GM12878 (cell line): Measurements from ENCODE around the gene PAPOLA. TPM values are rescaled to one million over a fixed set of nuclear protein-coding genes. Genes with fewer than 3 reads are reported as not detected.
A peak's percentile ranks its signal among the peaks of the same experiment; 100 is the strongest.

ENCODE experiments used
- ATAC-seq: fragments of 200-7000 bp; cut with Tn5 transposase; 3 replicates; pipeline ENCODE4 v1.9.1; 2020; ENCODE audit warnings: mild to moderate bottlenecking, moderate library complexity
- BruUV-seq: library from RNA; stranded (reverse); fragments of 400-500 nt; replicated peaks from 2 replicates; lab custom pipeline; 2021; lab: Mats Ljungman, UMichigan
- CTCF ChIA-PET: fragments of 300-600 bp; sonication (Branson Sonifier 250); formaldehyde crosslinking; extraction: SDS; loops from one replicate; lab custom pipeline; 2021; ENCODE audit warnings: inconsistent platforms; lab: Yijun Ruan, JAX
- POLR2A ChIA-PET: fragments of 350-600 bp; formaldehyde crosslinking; extraction: SDS; loops from one replicate; lab custom pipeline; 2021; ENCODE audit warnings: inconsistent platforms; lab: Charles Lee
- RAD21 ChIA-PET: fragments of 300-600 bp; sonication (Branson Sonifier 250); formaldehyde crosslinking; loops from one replicate; lab custom pipeline; 2023; ENCODE audit warnings: antibody characterized with exemption; ENCODE audit not compliant: unreplicated experiment; lab: Charles Lee
- SMC1A ChIA-PET: fragments of 300-600 bp; sonication (Branson Sonifier 250); formaldehyde crosslinking; loops from one replicate; lab custom pipeline; 2023; ENCODE audit not compliant: unreplicated experiment, uncharacterized antibody; lab: Charles Lee
- DNase-seq: peaks from one replicate; pipeline ENCODE4 v3.0.0-alpha.2; 2011; ENCODE audit warnings: low read depth, low spot score
- FAIRE-seq: peaks from 3 replicates; lab custom pipeline; 2011; peaks lifted over from hg19 to GRCh38; lab: Jason Lieb, UNC
- H2AFZ ChIP-seq: 2 replicates; pipeline ENCODE4 v1.6.0; 2011; ENCODE audit warnings: low read depth, low read length, control low read depth; ENCODE audit not compliant: control insufficient read depth
- H3K27ac ChIP-seq: 2 replicates; pipeline ENCODE4 v1.5.1; 2011; ENCODE audit warnings: control low read depth; ENCODE audit not compliant: control insufficient read depth, insufficient read depth
- H3K27me3 ChIP-seq, 2 experiments: replicated peaks in 1 of 2; 2 replicates each; pipeline versions ENCODE4 v1.6.0 to v1.6.1; 2011; ENCODE audit warnings: low read length in 1 of 2; ENCODE audit not compliant: control insufficient read depth in 2 of 2, insufficient read depth in 2 of 2
- H3K36me3 ChIP-seq, 2 experiments: 2 replicates each; pipeline ENCODE4 v1.5.1; 2011; ENCODE audit warnings: low read length in 1 of 2; ENCODE audit not compliant: control insufficient read depth in 2 of 2, insufficient read depth in 2 of 2
- H3K4me1 ChIP-seq: 2 replicates; pipeline ENCODE4 v1.6.1; 2011; ENCODE audit warnings: mild to moderate bottlenecking, low read length, moderate library complexity, mixed read lengths; ENCODE audit not compliant: control insufficient read depth, insufficient read depth
- H3K4me2 ChIP-seq: 2 replicates; pipeline ENCODE4 v1.6.0; 2011; ENCODE audit warnings: control low read depth; ENCODE audit not compliant: control insufficient read depth, insufficient read depth
- H3K4me3 ChIP-seq: fragments of 200-600 bp; sonication (generic); 2 replicates; pipeline ENCODE4 v1.5.1; 2016
- H3K79me2 ChIP-seq: 2 replicates; pipeline ENCODE4 v1.6.0; 2011; ENCODE audit warnings: low read length; ENCODE audit not compliant: control insufficient read depth, insufficient read depth
- H3K9ac ChIP-seq: 2 replicates; pipeline ENCODE4 v1.8.0; 2011; ENCODE audit warnings: low read length, control low read depth, mixed read lengths; ENCODE audit not compliant: control insufficient read depth, insufficient read depth
- H3K9me3 ChIP-seq: replicated peaks from 3 replicates; pipeline ENCODE4 v1.5.1; 2011; ENCODE audit warnings: mild to moderate bottlenecking, low read length; ENCODE audit not compliant: control insufficient read depth, insufficient read depth
- H4K20me1 ChIP-seq: 2 replicates; pipeline ENCODE4 v1.6.0; 2011; ENCODE audit not compliant: control insufficient read depth, insufficient read depth
- CREM ChIP-seq: IDR thresholded peaks from 2 replicates; pipeline ENCODE4 v1.6.1; 2014; ENCODE audit warnings: antibody characterized with exemption, low read depth
- KAT2A ChIP-seq: conservative IDR thresholded peaks from 2 replicates; pipeline ENCODE4 v1.6.1; 2011; ENCODE audit warnings: low read depth, low read length; ENCODE audit not compliant: control insufficient read depth
- KDM1A ChIP-seq: fragments of 200-600 bp; sonication (generic); IDR thresholded peaks from 2 replicates; pipeline ENCODE4 v1.6.1; 2016; ENCODE audit warnings: borderline replicate concordance
- NKRF ChIP-seq: fragments of 450-650 bp; conservative IDR thresholded peaks from 2 replicates; pipeline ENCODE4 v1.6.1; 2017; ENCODE audit warnings: mild to moderate bottlenecking, moderate library complexity
- NR2C1 ChIP-seq: fragments of 450-650 bp; IDR thresholded peaks from 2 replicates; pipeline ENCODE4 v1.6.1; 2017; ENCODE audit warnings: antibody characterized with exemption, mild to moderate bottlenecking, moderate library complexity
- NR2F1 ChIP-seq: fragments of 450-650 bp; conservative IDR thresholded peaks from 2 replicates; pipeline ENCODE4 v1.6.1; 2017; ENCODE audit warnings: mild to moderate bottlenecking
- NRF1 ChIP-seq: conservative IDR thresholded peaks from 2 replicates; pipeline ENCODE4 v1.6.1; 2011; ENCODE audit warnings: mild to moderate bottlenecking, low read depth, low read length, improper control_type of control experiment
- SMAD1 ChIP-seq: fragments of 450-650 bp; IDR thresholded peaks from 2 replicates; pipeline ENCODE4 v1.6.1; 2018; ENCODE audit warnings: mild to moderate bottlenecking, low read depth; ENCODE audit not compliant: partially characterized antibody
- WRNIP1 ChIP-seq: IDR thresholded peaks from 2 replicates; pipeline ENCODE4 v1.6.1; 2011; ENCODE audit warnings: low read depth, low read length, improper control_type of control experiment, borderline replicate concordance
- WGBS: methylation state at CpG from one replicate; pipeline ENCODE4 v1.1.6; 2016; ENCODE audit warnings: low lambda C conversion rate; ENCODE audit not compliant: insufficient replicate concordance, insufficient coverage; ENCODE audit errors: missing lambda C conversion rate; 5-methylcytosine and 5-hydroxymethylcytosine counted together
- in situ Hi-C: fragments of 300-500 bp; cut with MboI; formaldehyde crosslinking; loops from 9 replicates; pipeline ENCODE4 v1.14.3; 2018; ENCODE audit warnings: mixed read lengths
- intact Hi-C: fragments of 100-400 bp; cut with micrococcal nuclease; formaldehyde crosslinking; loops from one replicate; pipeline ENCODE4 v1.14.2; 2022; ENCODE audit not compliant: unreplicated experiment
- polyA plus RNA-seq, 11 experiments: library from polyadenylated mRNA; depleted of rRNA in 4 of 11; unstranded in 6 of 11; stranded (reverse) in 5 of 11; fragments of >200 nt; fragmentation: Nextera tagmentation in 4 of 11; fragmentation: Illumina TruSeq in 1 of 11; extraction: Ambion mirVana in 4 of 11; extraction: Trizol in 1 of 11; gene quantifications; 1 replicate in 1 of 11; 2 replicates in 10 of 11; pipeline versions ENCODE4 v1.2.1 to v1.2.3, GENCODE V29; 2011 to 2016; ENCODE audit warnings: inconsistent platforms in 2 of 11, missing spikeins in 2 of 11, low read depth in 1 of 11
- total RNA-seq, 4 experiments: library from RNA; depleted of rRNA in 3 of 4; stranded (reverse); fragments of >200 nt in 3 of 4; fragmentation: Illumina TruSeq in 1 of 4; extraction: Trizol in 1 of 4; gene quantifications; 2 replicates each; pipeline versions ENCODE4 v1.2.1 to v1.2.3, GENCODE V29; 2013 to 2021
- TF ChIP-seq, protein P1 (sequence below): fragments of 450-650 bp; IDR thresholded peaks from 2 replicates; pipeline ENCODE4 v1.6.1; 2017; ENCODE audit warnings: mild to moderate bottlenecking, low read depth, inconsistent platforms; ENCODE audit not compliant: poor library complexity, severe bottlenecking

The PAPOLA gene
- total and polyA plus RNA-seq, 10 of the 15 experiments (the other 5 are each of a cell fraction or from before 2014, with no cell fraction given), result 46.0 to 185 (median 114) TPM

GRCh38 chr14:96592591-96593386 is 90.6 kb downstream of the PAPOLA start:
- ChIA-PET CTCF (no interaction called here), RAD21 (no interaction called here), SMC1A (no interaction called here), POLR2A (no interaction called here)
- no TSS peak for BruUV-seq
- Histone ChIP-seq H3K27me3 (peaks cover 0 to 2% of the 10 kb centered on the region in 2 experiments; a peak in 1 of 4 replicates), H3K9me3 (no peaks in the 10 kb centered on the region), H4K20me1 (no peaks in the 10 kb centered on the region), H3K79me2 (no peaks in the 10 kb centered on the region), H3K27ac (no peak overlapping the region), H3K4me1 (no peaks in the 10 kb centered on the region), H3K4me2 (peak overlapping the region; percentile 90), H3K4me3 (peak overlapping the region; percentile 74), H3K36me3 (no peaks in the 10 kb centered on the region), H2AFZ (peak overlapping the region; percentile 89), H3K9ac (no peak overlapping the region)
- WGBS, result 16% methylated on average over 51 of the region's 54 CpGs
- intact Hi-C loops, result no loop called here
- FAIRE-seq (peak; percentile 38), ATAC-seq (peak; percentile 92), DNase-seq (no peak)
- 0 out of 2 replicates have a peak, but pooled peaks have one; percentile 24 for TF ChIP-seq NR2F1
- TF ChIP-seq CREM, result no peak
- peak; percentile 70 for TF ChIP-seq NRF1
- in situ Hi-C loops, result no loop called here

DNA sequence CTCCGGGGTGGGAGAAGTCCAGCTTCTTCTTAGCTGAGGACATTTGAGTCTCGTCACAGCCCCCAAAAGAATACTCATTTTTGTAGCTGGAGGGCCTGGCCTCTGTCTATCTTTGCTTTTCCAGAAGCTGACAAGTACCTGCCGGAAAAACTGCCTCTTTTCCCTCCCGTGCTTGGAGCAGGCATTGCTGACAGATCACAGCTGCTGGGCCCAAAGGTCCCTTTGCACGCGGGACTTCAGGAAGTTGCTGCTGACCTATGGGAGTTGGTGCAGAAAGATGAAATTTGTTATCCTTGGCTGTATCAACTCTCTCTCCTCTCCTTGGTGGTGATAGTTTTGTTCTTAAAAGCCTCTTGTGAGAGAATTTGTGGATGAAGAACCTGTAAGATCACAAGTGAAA is 92.8 kb downstream of the PAPOLA start:
- intact Hi-C loops, result no loop called here
- H2AFZ ChIP-seq, result no peak overlapping the region
- ChIA-PET SMC1A (no interaction called here), CTCF (interaction anchor here (1.2 kb wide), 1 partner anchor 146 kb away, joined by 3 read pairs; no protein-coding TSS in a partner anchor), RAD21 (no interaction called here), POLR2A (no interaction called here)
- FAIRE-seq, result no peak
- H3K4me2 ChIP-seq, result no peak overlapping the region
- no peak overlapping the region for H3K27ac ChIP-seq
- in situ Hi-C loops, result no loop called here
- no peaks in the 10 kb centered on the region for H3K36me3 ChIP-seq
- BruUV-seq, result no TSS peak
- H3K4me3 ChIP-seq, result no peak overlapping the region
- no peaks in the 10 kb centered on the region for H3K9me3 ChIP-seq
- no peaks in the 10 kb centered on the region for H3K79me2 ChIP-seq
- H3K27me3 ChIP-seq, result no peaks in the 10 kb centered on the region; a peak in 1 of 4 replicates
- no peak for ATAC-seq
- H4K20me1 ChIP-seq, result no peaks in the 10 kb centered on the region
- H3K4me1 ChIP-seq, result no peaks in the 10 kb centered on the region
- WGBS, result 55% methylated on average over 6 of the region's 6 CpGs
- no peak overlapping the region for H3K9ac ChIP-seq
- DNase-seq, result no peak
- TF ChIP-seq SMAD1 (no peak), NKRF (no peak), KAT2A (no peak), KDM1A (no peak), WRNIP1 (no peak), NR2C1 (no peak)
- TF ChIP-seq, protein P1, sequence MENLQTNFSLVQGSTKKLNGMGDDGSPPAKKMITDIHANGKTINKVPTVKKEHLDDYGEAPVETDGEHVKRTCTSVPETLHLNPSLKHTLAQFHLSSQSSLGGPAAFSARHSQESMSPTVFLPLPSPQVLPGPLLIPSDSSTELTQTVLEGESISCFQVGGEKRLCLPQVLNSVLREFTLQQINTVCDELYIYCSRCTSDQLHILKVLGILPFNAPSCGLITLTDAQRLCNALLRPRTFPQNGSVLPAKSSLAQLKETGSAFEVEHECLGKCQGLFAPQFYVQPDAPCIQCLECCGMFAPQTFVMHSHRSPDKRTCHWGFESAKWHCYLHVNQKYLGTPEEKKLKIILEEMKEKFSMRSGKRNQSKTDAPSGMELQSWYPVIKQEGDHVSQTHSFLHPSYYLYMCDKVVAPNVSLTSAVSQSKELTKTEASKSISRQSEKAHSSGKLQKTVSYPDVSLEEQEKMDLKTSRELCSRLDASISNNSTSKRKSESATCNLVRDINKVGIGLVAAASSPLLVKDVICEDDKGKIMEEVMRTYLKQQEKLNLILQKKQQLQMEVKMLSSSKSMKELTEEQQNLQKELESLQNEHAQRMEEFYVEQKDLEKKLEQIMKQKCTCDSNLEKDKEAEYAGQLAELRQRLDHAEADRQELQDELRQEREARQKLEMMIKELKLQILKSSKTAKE, result no peak
